ENCODE results near the gene ZWILCH.
A peak's percentile ranks its signal among the peaks of the same experiment; 100 is the strongest.
"Not testable (repeated sequence)": the region's sequence is repeated elsewhere in the genome, so short reads cannot be mapped to it uniquely, and the experiment has no call there.

Gene ZWILCH

GRCh38 chr15:66489179-66489791 is 15.8 kb upstream of the ZWILCH start:
- TF ChIP-seq, protein P1, sequence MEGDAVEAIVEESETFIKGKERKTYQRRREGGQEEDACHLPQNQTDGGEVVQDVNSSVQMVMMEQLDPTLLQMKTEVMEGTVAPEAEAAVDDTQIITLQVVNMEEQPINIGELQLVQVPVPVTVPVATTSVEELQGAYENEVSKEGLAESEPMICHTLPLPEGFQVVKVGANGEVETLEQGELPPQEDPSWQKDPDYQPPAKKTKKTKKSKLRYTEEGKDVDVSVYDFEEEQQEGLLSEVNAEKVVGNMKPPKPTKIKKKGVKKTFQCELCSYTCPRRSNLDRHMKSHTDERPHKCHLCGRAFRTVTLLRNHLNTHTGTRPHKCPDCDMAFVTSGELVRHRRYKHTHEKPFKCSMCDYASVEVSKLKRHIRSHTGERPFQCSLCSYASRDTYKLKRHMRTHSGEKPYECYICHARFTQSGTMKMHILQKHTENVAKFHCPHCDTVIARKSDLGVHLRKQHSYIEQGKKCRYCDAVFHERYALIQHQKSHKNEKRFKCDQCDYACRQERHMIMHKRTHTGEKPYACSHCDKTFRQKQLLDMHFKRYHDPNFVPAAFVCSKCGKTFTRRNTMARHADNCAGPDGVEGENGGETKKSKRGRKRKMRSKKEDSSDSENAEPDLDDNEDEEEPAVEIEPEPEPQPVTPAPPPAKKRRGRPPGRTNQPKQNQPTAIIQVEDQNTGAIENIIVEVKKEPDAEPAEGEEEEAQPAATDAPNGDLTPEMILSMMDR (IDR thresholded peaks at IDR 0.05; ENCODE audit: insufficient read depth, low read depth, low read length, missing control alignments) = no peak
- DNase-seq (ENCODE audit: low read depth) = no peak
- no peak overlapping the region for H3K4me3 ChIP-seq (ENCODE audit: low read depth, low read length)

DNA sequence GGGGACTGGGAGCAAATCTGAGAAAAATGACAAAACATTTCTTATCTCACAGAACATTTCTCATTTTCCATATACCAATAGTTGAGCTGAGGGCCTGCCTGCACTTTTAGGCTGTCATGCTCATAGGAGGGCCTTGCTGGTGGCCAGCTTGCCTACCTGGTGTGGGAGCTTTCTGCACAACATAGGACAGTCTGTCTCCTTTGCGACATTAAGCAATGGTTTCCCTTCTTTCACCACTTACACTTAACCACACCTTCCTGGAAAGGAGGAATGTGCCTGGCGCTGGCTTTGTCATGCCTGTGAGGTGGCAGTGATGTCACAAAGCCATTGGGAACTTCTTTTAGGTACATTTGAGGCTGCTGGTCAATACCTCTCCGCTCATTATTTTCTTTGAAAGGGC is 13.3 kb upstream of the ZWILCH start:
- no peak for DNase-seq (ENCODE audit: low read depth)
- TF ChIP-seq, protein P1 (IDR thresholded peaks at IDR 0.05; ENCODE audit: insufficient read depth, low read depth, low read length, missing control alignments) = no peak
- no peak overlapping the region for H3K4me3 ChIP-seq (ENCODE audit: low read depth, low read length)

DNA sequence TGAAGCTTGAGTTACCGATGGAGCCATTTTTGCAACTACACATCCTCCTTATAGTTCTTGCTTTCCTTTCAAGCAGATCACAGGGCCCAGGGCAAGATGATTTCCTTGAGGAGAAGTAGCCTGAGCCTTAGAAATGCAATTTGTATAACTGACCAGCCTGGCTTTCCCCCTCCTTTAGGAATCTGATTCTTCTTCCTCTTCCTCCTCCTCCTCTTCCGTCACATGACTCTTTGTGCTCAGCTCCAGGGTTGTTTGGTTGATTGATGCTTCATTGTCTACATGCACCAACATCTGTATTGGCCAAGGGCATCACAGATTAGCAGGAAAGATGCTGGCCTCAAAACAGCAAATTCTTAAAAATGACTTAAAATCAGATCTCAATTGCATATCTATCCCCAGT is 10.9 kb upstream of the ZWILCH start:
- TF ChIP-seq, protein P1 (IDR thresholded peaks at IDR 0.05; ENCODE audit: insufficient read depth, low read depth, low read length, missing control alignments) = no peak
- DNase-seq (ENCODE audit: low read depth) = no peak

GRCh38 chr15:66496951-66497501 is 8.1 kb upstream of the ZWILCH start:
- TF ChIP-seq, protein P1 (IDR thresholded peaks at IDR 0.05; ENCODE audit: insufficient read depth, low read depth, low read length, missing control alignments) = no peak
- DNase-seq (ENCODE audit: low read depth) = no peak

More for the DNA sequence above, 10.9 kb upstream of the ZWILCH start:
- H3K4me3 ChIP-seq (ENCODE audit: low read depth, low read length) = no peak overlapping the region

GRCh38 chr15:66497502-66498455 is 7.3 kb upstream of the ZWILCH start, which contains the start of gene SNAPC5:
TSS of gene SNAPC5 (minus strand) at chr15:66497762. CDS start at chr15:66497731, 31 bp downstream.
- TF ChIP-seq, protein P1 (IDR thresholded peaks at IDR 0.05; ENCODE audit: insufficient read depth, low read depth, low read length, missing control alignments) = peak; percentile 95
- DNase-seq (ENCODE audit: low read depth) = peak; percentile 98

More at GRCh38 chr15:66496951-66497501, 8.1 kb upstream of the ZWILCH start:
- H3K4me3 ChIP-seq (ENCODE audit: low read depth, low read length) = peak overlapping the region; percentile 86

DNA sequence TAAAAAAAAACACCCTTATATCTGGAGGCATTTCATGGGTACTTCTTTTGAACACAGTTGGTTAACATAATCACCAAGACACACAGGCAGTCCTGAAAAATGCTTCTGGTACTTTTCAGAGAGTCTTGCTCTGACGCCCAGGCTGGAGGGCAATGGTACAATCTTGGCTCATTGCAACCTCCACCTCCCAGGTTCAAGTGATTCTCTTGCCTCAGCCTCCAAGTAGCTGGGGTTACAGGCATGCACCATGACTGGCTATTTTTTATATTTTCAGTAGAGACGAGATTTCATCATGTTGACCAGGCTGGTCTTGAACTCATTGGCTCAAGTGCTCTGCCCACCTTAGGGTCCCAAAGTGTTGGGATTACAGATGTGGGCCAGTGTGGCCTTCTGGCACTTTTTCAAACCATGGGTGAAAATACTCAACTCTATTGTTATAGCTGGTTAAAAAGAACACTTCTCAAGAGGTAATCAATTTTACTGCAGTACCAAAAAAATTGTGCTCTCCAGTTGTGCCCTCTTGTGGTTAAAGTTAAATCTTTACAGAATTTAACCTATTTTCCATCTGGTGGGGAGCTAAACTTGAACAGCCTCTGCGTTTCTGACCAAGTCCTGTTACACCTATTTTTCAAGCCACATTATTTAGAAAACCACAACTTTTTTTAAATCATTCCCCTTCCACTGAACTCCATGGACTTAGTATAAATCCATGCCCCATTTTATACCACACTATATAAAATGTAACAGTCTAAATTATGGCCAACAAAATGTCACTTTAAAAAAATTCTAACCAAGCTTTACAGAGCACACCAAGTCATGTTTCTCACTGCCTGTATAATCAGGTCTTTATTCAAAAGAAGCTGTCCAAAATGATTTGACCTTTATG is 6.4 kb upstream of the ZWILCH start:
- no peak overlapping the region for H3K4me3 ChIP-seq (ENCODE audit: low read depth, low read length)
- peak; percentile 47 for DNase-seq (ENCODE audit: low read depth)
- TF ChIP-seq, protein P1 (IDR thresholded peaks at IDR 0.05; ENCODE audit: insufficient read depth, low read depth, low read length, missing control alignments) = peak; percentile 30

More at GRCh38 chr15:66497502-66498455, 7.3 kb upstream of the ZWILCH start, which contains the start of gene SNAPC5:
- peak within 1 kb of the TSS; percentile 86 for H3K4me3 ChIP-seq (ENCODE audit: low read depth, low read length)

GRCh38 chr15:66500346-66500745 is 4.8 kb upstream of the ZWILCH start:
- H3K4me3 ChIP-seq (ENCODE audit: low read depth, low read length); DNase-seq (ENCODE audit: low read depth): not testable (repeated sequence)

Measured in GM12865 (cell line).